GM12801 (cell line): ENCODE measurements around the gene CALM3.

Source experiments
- CTCF ChIP-seq: IDR thresholded peaks from one replicate; pipeline ENCODE4 v1.5.1; 2011; ENCODE audit warnings: control low read depth; ENCODE audit not compliant: insufficient read length; ENCODE audit errors: extremely low read depth

CALM3 gene

GRCh38 chr19:46650445-46650844, 49.3 kb downstream of the CALM3 start:
- TF ChIP-seq CTCF: no peak

DNA sequence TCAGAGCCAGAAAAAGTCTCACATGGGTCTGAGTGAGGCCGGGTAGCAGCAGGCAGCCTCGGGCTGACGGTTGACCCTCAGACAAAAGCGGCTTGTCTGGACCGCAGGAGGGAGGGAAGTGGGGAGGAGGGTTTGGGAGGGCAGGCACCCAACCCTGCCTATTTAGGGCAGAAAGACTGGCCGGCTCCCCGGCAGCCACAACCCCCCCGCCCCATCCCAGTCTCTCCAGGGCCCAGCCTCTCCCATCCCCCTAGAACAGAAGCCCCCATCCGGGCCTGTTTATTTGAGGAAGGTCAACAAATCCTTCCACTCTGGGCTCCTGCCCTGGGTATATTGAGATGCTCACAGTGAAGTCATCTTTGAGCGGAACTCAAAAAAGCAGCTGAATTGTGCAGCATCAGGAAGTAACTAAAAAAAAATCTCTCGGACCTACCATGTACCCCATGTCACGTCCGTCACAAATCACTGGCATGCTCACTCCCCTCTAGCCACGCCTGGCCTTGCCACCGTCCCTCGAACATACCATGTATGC, 53.6 kb downstream of the CALM3 start:
- no peak for TF ChIP-seq CTCF

DNA sequence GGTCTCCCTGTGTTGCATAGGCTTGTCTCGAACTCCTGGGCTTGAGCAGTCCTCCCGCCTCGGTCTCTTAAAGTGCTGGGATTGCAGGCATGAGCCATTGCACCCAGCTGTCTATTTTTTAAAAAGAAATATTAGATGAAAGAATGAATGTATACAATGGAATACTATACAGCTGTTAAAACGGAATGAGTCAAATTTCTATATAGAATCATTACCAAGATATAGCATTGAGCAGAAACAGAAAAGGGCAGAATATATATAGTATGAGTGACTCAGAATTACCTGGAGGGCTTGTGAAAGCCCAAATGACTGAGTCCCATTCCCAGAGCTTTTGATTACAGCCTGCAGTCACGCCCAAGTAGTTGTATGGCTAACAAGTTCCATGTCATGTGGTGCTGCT, 55.4 kb downstream of the CALM3 start:
- no peak for TF ChIP-seq CTCF

DNA sequence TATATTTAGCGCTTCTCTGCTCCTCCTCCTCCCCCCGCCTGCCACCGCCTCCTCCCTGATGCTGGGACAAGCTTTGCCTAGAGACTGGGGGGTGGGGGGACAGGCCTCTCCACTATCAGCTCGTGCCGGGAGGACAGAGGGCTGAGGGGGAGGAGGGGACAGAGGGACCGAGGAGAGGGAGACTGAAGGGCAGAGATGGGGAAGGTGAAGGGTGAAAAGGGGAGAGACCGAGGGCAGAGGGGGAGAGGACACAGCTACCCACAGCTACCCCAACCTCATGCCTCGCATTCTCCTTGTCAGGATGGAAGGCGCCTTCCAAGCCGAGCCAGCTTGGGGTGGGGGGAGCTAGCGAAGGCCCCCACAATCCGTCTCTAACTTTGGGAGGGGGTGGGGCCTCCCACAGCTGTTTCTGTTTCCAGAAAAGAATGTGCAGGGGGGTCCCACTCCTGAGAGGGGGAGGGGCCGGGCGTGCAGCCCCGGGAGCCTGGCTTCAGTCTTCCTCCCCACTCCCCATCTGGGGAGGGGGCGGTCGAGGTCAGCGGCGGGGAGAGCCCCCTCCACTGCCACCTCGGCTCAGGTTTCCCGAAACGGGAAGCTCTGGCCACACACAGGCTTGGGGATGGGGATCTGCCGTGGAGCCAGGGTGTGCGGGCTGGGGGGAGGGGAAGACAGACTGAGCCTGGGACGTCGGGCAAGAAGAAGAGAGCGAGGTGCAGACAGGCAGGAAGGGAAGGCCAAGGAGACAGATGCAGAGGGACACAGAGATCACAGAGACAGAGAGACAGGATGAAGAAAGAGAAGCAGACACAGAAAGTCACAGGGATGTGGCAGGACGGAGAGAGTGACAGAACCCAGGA, 58.2 kb downstream of the CALM3 start:
- TF ChIP-seq CTCF: no peak

- no peak for TF ChIP-seq CTCF
These were observed 58.9 kb downstream of the CALM3 start for GRCh38 chr19:46660008-46660517.
